A549 (cell line): ENCODE measurements around the gene FYB1. TPM values are rescaled to one million over a fixed set of nuclear protein-coding genes. Genes with fewer than 3 reads are reported as not detected.

ENCODE experiments used
- ATAC-seq, 2 experiments: fragments of 200-7000 bp in 1 of 2; fragments of >200 bp in 1 of 2; cut with Nextera tagmentation in 1 of 2; cut with Tn5 transposase in 1 of 2; 3 replicates each; pipeline versions ENCODE4 v1.8.0 to v1.9.1; 2018 to 2020; ENCODE audit warnings: mild to moderate bottlenecking in 1 of 2, moderate library complexity in 1 of 2
- CTCF ChIA-PET: fragments of 300-600 bp; sonication (Branson Sonifier 250); formaldehyde crosslinking; extraction: SDS; loops from one replicate; lab custom pipeline; 2021; ENCODE audit warnings: antibody characterized with exemption, inconsistent platforms; lab: Yijun Ruan, JAX
- POLR2A ChIA-PET: fragments of 350-600 bp; formaldehyde crosslinking; extraction: SDS; loops from one replicate; lab custom pipeline; 2021; ENCODE audit warnings: antibody characterized with exemption, inconsistent platforms; lab: Yijun Ruan, JAX
- DNase-seq, 2 experiments: peaks; one replicate each; pipeline versions ENCODE4 v3.0.0 to v3.0.0-alpha.2; 2011 to 2016; ENCODE audit warnings: low read depth in 1 of 2, low spot score in 1 of 2
- FAIRE-seq: peaks from 2 replicates; lab custom pipeline; 2011; peaks lifted over from hg19 to GRCh38; lab: Jason Lieb, UNC
- H3K27ac ChIP-seq, 2 experiments: fragments of >200 bp; sonication (Bioruptor Twin); formaldehyde crosslinking; 3 replicates each; pipeline ENCODE4 v1.5.1; 2016 to 2017
- H3K4me1 ChIP-seq: fragments of >200 bp; sonication (Bioruptor Twin); formaldehyde crosslinking; 3 replicates; pipeline ENCODE4 v1.6.1; 2016
- H3K4me2 ChIP-seq: fragments of >200 bp; sonication (Bioruptor Twin); formaldehyde crosslinking; 3 replicates; pipeline ENCODE4 v1.6.1; 2016
- H3K4me3 ChIP-seq: fragments of >200 bp; sonication (Bioruptor Twin); formaldehyde crosslinking; 3 replicates; pipeline ENCODE4 v1.5.1; 2016
- H3K9me3 ChIP-seq: fragments of >200 bp; sonication (Bioruptor Twin); formaldehyde crosslinking; 3 replicates; pipeline ENCODE4 v1.6.1; 2016
- CBX8 ChIP-seq: fragments of 200-600 bp; sonication (generic); IDR thresholded peaks from 2 replicates; pipeline ENCODE4 v1.6.1; 2016
- CEBPB ChIP-seq, 2 experiments: fragments of >200 bp in 1 of 2; sonication (Bioruptor Twin) in 1 of 2; formaldehyde crosslinking in 1 of 2; IDR thresholded peaks; 2 replicates each; pipeline ENCODE4 v1.6.1; 2012 to 2016
- CHD4 ChIP-seq: fragments of 200-600 bp; sonication (generic); IDR thresholded peaks from 2 replicates; pipeline ENCODE4 v1.6.1; 2016; ENCODE audit warnings: antibody characterized with exemption, mild to moderate bottlenecking, borderline replicate concordance
- EHMT2 ChIP-seq: fragments of 200-600 bp; sonication (generic); IDR thresholded peaks from 2 replicates; pipeline ENCODE4 v1.6.1; 2016; ENCODE audit warnings: antibody characterized with exemption, low read depth, mild to moderate bottlenecking, moderate library complexity
- FOSL2 ChIP-seq, 2 experiments: fragments of 450-650 bp in 1 of 2; fragments of >200 bp in 1 of 2; sonication (Bioruptor Twin) in 1 of 2; formaldehyde crosslinking; IDR thresholded peaks; 2 replicates each; pipeline versions ENCODE4 v1.5.0 to v1.6.1; 2016 to 2020; ENCODE audit warnings: mild to moderate bottlenecking in 1 of 2, moderate library complexity in 1 of 2
- GATA3 ChIP-seq: IDR thresholded peaks from 2 replicates; pipeline ENCODE4 v1.6.1; 2012; ENCODE audit warnings: borderline replicate concordance
- HOXA7 ChIP-seq: fragments of 250-450 bp; sonication (Bioruptor Pico); IDR thresholded peaks from 2 replicates; pipeline ENCODE4 v1.5.0; 2020; ENCODE audit warnings: mild to moderate bottlenecking, moderate library complexity
- HOXB13 ChIP-seq: fragments of 250-450 bp; sonication (Bioruptor Pico); IDR thresholded peaks from 2 replicates; pipeline ENCODE4 v1.5.0; 2020; ENCODE audit warnings: low read depth, mild to moderate bottlenecking, moderate library complexity
- JUN ChIP-seq, 2 experiments: fragments of >200 bp; sonication (Bioruptor Twin); formaldehyde crosslinking; IDR thresholded peaks; 2 replicates in 1 of 2; 3 replicates in 1 of 2; pipeline ENCODE4 v1.6.1; 2016 to 2017
- KDM5A ChIP-seq: fragments of 200-600 bp; sonication (generic); IDR thresholded peaks from 2 replicates; pipeline ENCODE4 v1.6.1; 2016; ENCODE audit warnings: antibody characterized with exemption, mild to moderate bottlenecking
- MAFK ChIP-seq: fragments of 450-650 bp; IDR thresholded peaks from 2 replicates; pipeline ENCODE4 v1.6.1; 2014; ENCODE audit not compliant: partially characterized antibody
- MAZ ChIP-seq: fragments of 150-350 bp; IDR thresholded peaks from 2 replicates; pipeline ENCODE4 v1.6.1; 2014; ENCODE audit warnings: antibody characterized with exemption, low read depth, low read length, borderline replicate concordance
- NPAS2 ChIP-seq: fragments of 250-450 bp; sonication (Bioruptor Pico); IDR thresholded peaks from 2 replicates; pipeline ENCODE4 v1.8.0; 2022; ENCODE audit warnings: mild to moderate bottlenecking, moderate library complexity, borderline replicate concordance
- POLR2A ChIP-seq: IDR thresholded peaks from 2 replicates; pipeline ENCODE4 v1.6.1; 2012; ENCODE audit warnings: mild to moderate bottlenecking, low read length
- RAD21 ChIP-seq, 2 experiments: fragments of >200 bp in 1 of 2; sonication (Bioruptor Twin) in 1 of 2; formaldehyde crosslinking in 1 of 2; IDR thresholded peaks in 1 of 2; conservative IDR thresholded peaks in 1 of 2; 2 replicates in 1 of 2; 3 replicates in 1 of 2; pipeline ENCODE4 v1.6.1; 2012 to 2018; ENCODE audit warnings: inconsistent platforms in 1 of 2
- RARB ChIP-seq: fragments of 250-450 bp; sonication (Bioruptor Pico); IDR thresholded peaks from 2 replicates; pipeline ENCODE4 v1.8.0; 2021; ENCODE audit warnings: mild to moderate bottlenecking, moderate library complexity
- RCOR1 ChIP-seq: fragments of 150-350 bp; IDR thresholded peaks from 2 replicates; pipeline ENCODE4 v1.6.1; 2014; ENCODE audit warnings: antibody characterized with exemption, low read length, low read depth
- RFX5 ChIP-seq: fragments of 450-650 bp; IDR thresholded peaks from 2 replicates; pipeline ENCODE4 v1.7.1; 2014; ENCODE audit warnings: antibody characterized with exemption, mild to moderate bottlenecking, moderate library complexity
- SREBF2 ChIP-seq: fragments of 450-650 bp; IDR thresholded peaks from 2 replicates; pipeline ENCODE4 v1.6.1; 2014; ENCODE audit warnings: mild to moderate bottlenecking, moderate library complexity
- ZNF302 ChIP-seq: fragments of 250-450 bp; sonication (Bioruptor Pico); IDR thresholded peaks from 2 replicates; pipeline ENCODE4 v1.9.0; 2021; ENCODE audit warnings: inconsistent platforms, mild to moderate bottlenecking, moderate library complexity
- ZSCAN20 ChIP-seq: fragments of 250-450 bp; sonication (Bioruptor Pico); IDR thresholded peaks from 2 replicates; pipeline ENCODE4 v1.8.0; 2022; ENCODE audit warnings: mild to moderate bottlenecking, moderate library complexity
- WGBS: methylation state at CpG from one replicate; pipeline ENCODE4 v1.1.6; 2017; ENCODE audit errors: missing lambda C conversion rate; 5-methylcytosine and 5-hydroxymethylcytosine counted together
- polyA plus RNA-seq, 4 experiments: library from polyadenylated mRNA; depleted of rRNA in 3 of 4; stranded (reverse); fragments of >200 nt; fragmentation: RNase III in 1 of 4; extraction: RNeasy Plus Mini Kit Qiagen cat#74134 plus additional on column Dnase treatment in 1 of 4; gene quantifications; 2 replicates in 3 of 4; 3 replicates in 1 of 4; pipeline ENCODE4 v1.2.3, GENCODE V29; 2011 to 2017
- TF ChIP-seq, protein P1 (sequence below): IDR thresholded peaks from 2 replicates; pipeline ENCODE4 v1.6.1; 2012
- TF ChIP-seq, protein P2 (sequence below): fragments of >200 bp; sonication (Bioruptor Twin); formaldehyde crosslinking; IDR thresholded peaks from 3 replicates; pipeline ENCODE4 v1.5.1; 2016
- TF ChIP-seq, protein P3 (sequence below): fragments of 150-350 bp; IDR thresholded peaks from 2 replicates; pipeline ENCODE4 v1.6.1; 2014; ENCODE audit warnings: low read depth, mild to moderate bottlenecking, low read length
- TF ChIP-seq, protein P4 (sequence below): IDR thresholded peaks from 2 replicates; pipeline ENCODE4 v1.6.1; 2012
- TF ChIP-seq, protein P5 (sequence below): fragments of 250-450 bp; sonication (Bioruptor Pico); IDR thresholded peaks from 2 replicates; pipeline ENCODE4 v1.5.0; 2020; ENCODE audit warnings: low read depth, mild to moderate bottlenecking, moderate library complexity

FYB1 gene
- polyA plus RNA-seq, 2 of the 4 experiments (the other 2 are of a cell fraction): 7.4 to 34.6 TPM

DNA sequence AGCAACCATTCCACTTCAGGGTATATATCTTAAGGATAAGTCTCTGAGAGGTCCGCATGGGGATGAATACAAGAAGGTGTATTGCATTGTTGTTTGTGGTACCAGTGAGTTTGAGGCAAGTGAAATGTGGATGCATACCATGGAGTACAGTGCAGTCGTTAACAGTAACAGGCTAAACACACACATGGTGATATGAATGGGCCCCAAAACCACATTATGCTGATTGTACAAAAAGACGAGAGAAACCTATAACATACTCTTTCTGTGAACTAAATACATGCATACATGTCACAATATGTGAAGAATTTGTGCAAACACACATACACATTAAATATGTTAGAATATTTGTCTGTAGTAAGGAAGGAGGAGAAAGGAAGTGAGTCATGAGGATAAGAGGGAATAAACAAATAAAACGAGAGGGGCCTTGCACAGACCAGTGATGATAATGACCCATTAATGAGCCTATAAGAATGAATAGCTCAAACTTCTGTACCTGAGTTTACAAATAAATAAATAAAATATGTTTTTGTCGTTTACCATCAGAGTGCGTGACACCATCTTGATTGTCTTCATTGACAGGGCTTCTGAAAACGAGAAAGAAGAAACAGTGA is 78.7 kb downstream of the FYB1 start:
- peak; percentile 99 for FAIRE-seq
- TF ChIP-seq MAFK: peak; percentile 94
- no peak for TF ChIP-seq ZNF302
- TF ChIP-seq ZSCAN20: no peak
- TF ChIP-seq, protein P1, sequence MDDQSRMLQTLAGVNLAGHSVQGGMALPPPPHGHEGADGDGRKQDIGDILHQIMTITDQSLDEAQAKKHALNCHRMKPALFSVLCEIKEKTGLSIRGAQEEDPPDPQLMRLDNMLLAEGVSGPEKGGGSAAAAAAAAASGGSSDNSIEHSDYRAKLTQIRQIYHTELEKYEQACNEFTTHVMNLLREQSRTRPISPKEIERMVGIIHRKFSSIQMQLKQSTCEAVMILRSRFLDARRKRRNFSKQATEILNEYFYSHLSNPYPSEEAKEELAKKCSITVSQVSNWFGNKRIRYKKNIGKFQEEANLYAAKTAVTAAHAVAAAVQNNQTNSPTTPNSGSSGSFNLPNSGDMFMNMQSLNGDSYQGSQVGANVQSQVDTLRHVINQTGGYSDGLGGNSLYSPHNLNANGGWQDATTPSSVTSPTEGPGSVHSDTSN: no peak
- TF ChIP-seq KDM5A: no peak
- TF ChIP-seq, protein P2, sequence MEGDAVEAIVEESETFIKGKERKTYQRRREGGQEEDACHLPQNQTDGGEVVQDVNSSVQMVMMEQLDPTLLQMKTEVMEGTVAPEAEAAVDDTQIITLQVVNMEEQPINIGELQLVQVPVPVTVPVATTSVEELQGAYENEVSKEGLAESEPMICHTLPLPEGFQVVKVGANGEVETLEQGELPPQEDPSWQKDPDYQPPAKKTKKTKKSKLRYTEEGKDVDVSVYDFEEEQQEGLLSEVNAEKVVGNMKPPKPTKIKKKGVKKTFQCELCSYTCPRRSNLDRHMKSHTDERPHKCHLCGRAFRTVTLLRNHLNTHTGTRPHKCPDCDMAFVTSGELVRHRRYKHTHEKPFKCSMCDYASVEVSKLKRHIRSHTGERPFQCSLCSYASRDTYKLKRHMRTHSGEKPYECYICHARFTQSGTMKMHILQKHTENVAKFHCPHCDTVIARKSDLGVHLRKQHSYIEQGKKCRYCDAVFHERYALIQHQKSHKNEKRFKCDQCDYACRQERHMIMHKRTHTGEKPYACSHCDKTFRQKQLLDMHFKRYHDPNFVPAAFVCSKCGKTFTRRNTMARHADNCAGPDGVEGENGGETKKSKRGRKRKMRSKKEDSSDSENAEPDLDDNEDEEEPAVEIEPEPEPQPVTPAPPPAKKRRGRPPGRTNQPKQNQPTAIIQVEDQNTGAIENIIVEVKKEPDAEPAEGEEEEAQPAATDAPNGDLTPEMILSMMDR: no peak
- no peak for TF ChIP-seq FOSL2 (IDR thresholded peaks at IDR 0.05)
- peak; percentile 48 for TF ChIP-seq FOSL2 (CRISPR knock-in tag; IDR thresholded peaks at IDR 0.05)
- CTCF ChIA-PET: interaction anchor here (0.8 to 4.3 kb wide), 6 partner anchors 55 to 143 kb away, joined by 3 to 19 read pairs (median 4); no protein-coding TSS in a partner anchor
- H3K27ac ChIP-seq: peak overlapping the region in 1 of 2 experiments; percentile 7; a peak in 3 of 6 replicates
- H3K4me1 ChIP-seq: peaks cover 39% of the 10 kb centered on the region
- H3K4me2 ChIP-seq: no peak overlapping the region
- WGBS: 82% methylated on average over 7 of the region's 7 CpGs
- H3K4me3 ChIP-seq: no peak overlapping the region
- POLR2A ChIA-PET: no interaction called here
- H3K9me3 ChIP-seq: no peaks in the 10 kb centered on the region
- DNase-seq: no peak
- peak in 1 of 2 experiments; percentile 8; a peak in 1 of 6 replicates for ATAC-seq

DNA sequence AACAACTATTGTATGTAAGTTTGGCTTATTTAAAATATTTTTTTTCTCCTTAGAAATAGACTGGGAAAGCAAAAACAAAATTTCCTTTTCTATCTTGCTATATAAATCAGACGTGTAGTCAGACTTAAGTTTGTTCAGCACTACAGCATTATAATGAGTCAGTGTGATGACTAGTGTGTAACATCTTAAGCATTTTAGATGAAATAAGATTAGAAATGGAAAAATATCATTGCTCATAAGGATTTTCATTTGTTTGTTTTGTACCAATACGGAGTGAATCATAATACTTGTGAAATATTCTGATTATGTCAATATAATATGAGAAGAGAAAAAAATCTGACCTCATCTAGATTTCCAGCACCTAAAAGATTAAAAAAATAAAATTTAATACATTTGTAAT is 80.5 kb downstream of the FYB1 start:
- H3K27ac ChIP-seq: peak overlapping the region in 1 of 2 experiments; percentile 71; a peak in 3 of 6 replicates
- TF ChIP-seq ZNF302: no peak
- no peak for TF ChIP-seq POLR2A
- TF ChIP-seq JUN (IDR thresholded peaks at IDR 0.05): peak in 1 of 2 experiments; percentile 60; a peak in 1 of 5 replicates
- TF ChIP-seq CBX8: no peak
- no peak for TF ChIP-seq CHD4
- peak; percentile 100 for TF ChIP-seq FOSL2 (IDR thresholded peaks at IDR 0.05)
- TF ChIP-seq FOSL2 (CRISPR knock-in tag; IDR thresholded peaks at IDR 0.05): peak; percentile 99
- no peak for TF ChIP-seq SREBF2
- TF ChIP-seq RAD21 (conservative IDR thresholded peaks at IDR 0.05 in 1 of 2, IDR thresholded peaks at IDR 0.05 in 1 of 2): peak; percentile 24 to 58; a peak in 4 of 5 replicates
- TF ChIP-seq CEBPB (IDR thresholded peaks at IDR 0.05): peak; percentile 89 to 97
- peak; percentile 99 for TF ChIP-seq GATA3
- TF ChIP-seq, protein P3, sequence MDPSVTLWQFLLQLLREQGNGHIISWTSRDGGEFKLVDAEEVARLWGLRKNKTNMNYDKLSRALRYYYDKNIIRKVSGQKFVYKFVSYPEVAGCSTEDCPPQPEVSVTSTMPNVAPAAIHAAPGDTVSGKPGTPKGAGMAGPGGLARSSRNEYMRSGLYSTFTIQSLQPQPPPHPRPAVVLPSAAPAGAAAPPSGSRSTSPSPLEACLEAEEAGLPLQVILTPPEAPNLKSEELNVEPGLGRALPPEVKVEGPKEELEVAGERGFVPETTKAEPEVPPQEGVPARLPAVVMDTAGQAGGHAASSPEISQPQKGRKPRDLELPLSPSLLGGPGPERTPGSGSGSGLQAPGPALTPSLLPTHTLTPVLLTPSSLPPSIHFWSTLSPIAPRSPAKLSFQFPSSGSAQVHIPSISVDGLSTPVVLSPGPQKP: no peak
- TF ChIP-seq, protein P1: peak; percentile 53; the same call in 1 of the 2 replicates
- no peak for TF ChIP-seq RFX5
- TF ChIP-seq NPAS2 (CRISPR knock-in tag): no peak
- TF ChIP-seq, protein P4, sequence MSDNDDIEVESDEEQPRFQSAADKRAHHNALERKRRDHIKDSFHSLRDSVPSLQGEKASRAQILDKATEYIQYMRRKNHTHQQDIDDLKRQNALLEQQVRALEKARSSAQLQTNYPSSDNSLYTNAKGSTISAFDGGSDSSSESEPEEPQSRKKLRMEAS: peak; percentile 77
- no peak for TF ChIP-seq RCOR1
- TF ChIP-seq, protein P2: no peak
- TF ChIP-seq, protein P5, sequence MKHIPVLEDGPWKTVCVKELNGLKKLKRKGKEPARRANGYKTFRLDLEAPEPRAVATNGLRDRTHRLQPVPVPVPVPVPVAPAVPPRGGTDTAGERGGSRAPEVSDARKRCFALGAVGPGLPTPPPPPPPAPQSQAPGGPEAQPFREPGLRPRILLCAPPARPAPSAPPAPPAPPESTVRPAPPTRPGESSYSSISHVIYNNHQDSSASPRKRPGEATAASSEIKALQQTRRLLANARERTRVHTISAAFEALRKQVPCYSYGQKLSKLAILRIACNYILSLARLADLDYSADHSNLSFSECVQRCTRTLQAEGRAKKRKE (CRISPR knock-in tag): no peak
- no peak for TF ChIP-seq EHMT2
- TF ChIP-seq HOXA7 (CRISPR knock-in tag): no peak
- 0 out of 2 replicates have a peak, but pooled peaks have one; percentile 57 for TF ChIP-seq RARB
- no peak for TF ChIP-seq MAZ
- TF ChIP-seq MAFK: peak; percentile 61
- TF ChIP-seq HOXB13 (CRISPR knock-in tag): no peak

More for the DNA sequence above, 80.5 kb downstream of the FYB1 start:
- DNase-seq: peak; percentile 51 to 88
- Histone ChIP-seq H3K4me3 (no peak overlapping the region), H3K4me1 (peaks cover 39% of the 10 kb centered on the region), H3K4me2 (peak overlapping the region; percentile 69), H3K9me3 (no peaks in the 10 kb centered on the region)
- CTCF ChIA-PET: interaction anchor here (0.9 to 1.8 kb wide), 7 partner anchors 8 to 59 kb away, joined by 3 to 10 read pairs (median 5); no protein-coding TSS in a partner anchor
- POLR2A ChIA-PET: interaction anchor here (1.2 kb wide), 2 partner anchors 38 to 56 kb away, joined by 3 read pairs; no protein-coding TSS in a partner anchor
- WGBS: 2% methylated on average over 2 of the region's 2 CpGs
- peak; percentile 100 for FAIRE-seq
- ATAC-seq: peak; percentile 87
